HCT116 (cell line): ENCODE results near the gene LRBA. TPM values are rescaled to one million over a fixed set of nuclear protein-coding genes. Genes with fewer than 3 reads are reported as not detected.

Source experiments
- ATAC-seq: fragments of 200-7000 bp; cut with Tn5 transposase; 2 replicates; pipeline ENCODE4 v1.9.1; 2020; ENCODE audit warnings: mild to moderate bottlenecking, moderate library complexity
- BruUV-seq: library from RNA; stranded (reverse); fragments of 400-500 nt; replicated peaks from 2 replicates; lab custom pipeline; 2021; lab: Mats Ljungman, UMichigan
- CTCF ChIA-PET: fragments of 300-600 bp; sonication (Branson Sonifier 250); formaldehyde crosslinking; loops from one replicate; lab custom pipeline; 2021; ENCODE audit warnings: antibody characterized with exemption; lab: Charles Lee
- POLR2A ChIA-PET: fragments of 300-600, 350-600 bp; sonication (Branson Sonifier 250); formaldehyde crosslinking; loops from one replicate; lab custom pipeline; 2021; ENCODE audit warnings: antibody characterized with exemption; lab: Charles Lee
- RAD21 ChIA-PET, 2 experiments: fragments of 300-600 bp; sonication (Branson Sonifier 250); formaldehyde crosslinking; loops; one replicate each; lab custom pipeline; 2023; ENCODE audit warnings: low total read pairs in 2 of 2; ENCODE audit not compliant: uncharacterized antibody in 2 of 2, unreplicated experiment in 2 of 2, low non-redundant PET in 1 of 2; lab: Charles Lee
- DNase-seq: peaks from one replicate; pipeline ENCODE4 v3.0.0-alpha.2; 2010; ENCODE audit warnings: low read depth, low spot score
- H2AFZ ChIP-seq: fragments of 200-600 bp; shearing (Covaris generic), sonication (generic); 2 replicates; pipeline ENCODE4 v1.6.1; 2017; ENCODE audit warnings: low read depth, mixed run types, mixed read lengths, antibody characterized with exemption, low read length; ENCODE audit not compliant: poor library complexity, severe bottlenecking
- H3K27ac ChIP-seq: 2 replicates; pipeline ENCODE4 v1.5.1; 2012; ENCODE audit warnings: low read depth, low read length
- H3K27me3 ChIP-seq: fragments of 200-600 bp; sonication (generic); 2 replicates; pipeline ENCODE4 v1.6.1; 2016; ENCODE audit warnings: mixed run types, low read length, mixed read lengths; ENCODE audit not compliant: insufficient read depth
- H3K36me3 ChIP-seq, 2 experiments: fragments of 200-500 bp in 1 of 2; fragments of 200-600 bp in 1 of 2; sonication (Bioruptor generic) in 1 of 2; sonication (generic) in 1 of 2; 2 replicates each; pipeline versions ENCODE4 v1.5.1 to v1.6.1; 2014 to 2016; ENCODE audit warnings: low read length in 2 of 2, inconsistent platforms in 1 of 2, mixed read lengths in 1 of 2, mixed run types in 1 of 2; ENCODE audit not compliant: insufficient read depth in 2 of 2, control insufficient read depth in 1 of 2
- H3K4me1 ChIP-seq, 2 experiments: fragments of 200-600 bp in 1 of 2; sonication (generic) in 1 of 2; 2 replicates each; pipeline versions ENCODE4 v1.5.1 to v1.6.1; 2012 to 2017; ENCODE audit warnings: low read length in 2 of 2, inconsistent platforms in 1 of 2, mild to moderate bottlenecking in 1 of 2, mixed read lengths in 1 of 2, mixed run types in 1 of 2, moderate library complexity in 1 of 2; ENCODE audit not compliant: insufficient read depth in 2 of 2, control insufficient read depth in 1 of 2
- H3K4me2 ChIP-seq: fragments of 200-600 bp; sonication (generic); 2 replicates; pipeline ENCODE4 v1.6.1; 2017; ENCODE audit warnings: mixed run types, low read length, mixed read lengths
- H3K4me3 ChIP-seq, 2 experiments: fragments of 200-600 bp in 1 of 2; sonication (generic) in 1 of 2; replicated peaks in 1 of 2; 2 replicates each; pipeline ENCODE4 v1.5.1; 2011 to 2016; ENCODE audit warnings: low read length in 2 of 2, control low read depth in 1 of 2, low read depth in 1 of 2, mild to moderate bottlenecking in 1 of 2, mixed read lengths in 1 of 2, mixed run types in 1 of 2
- H3K79me2 ChIP-seq: fragments of 200-600 bp; sonication (generic); 2 replicates; pipeline ENCODE4 v1.6.1; 2017; ENCODE audit warnings: mild to moderate bottlenecking, mixed run types, low read length, moderate library complexity, mixed read lengths; ENCODE audit not compliant: insufficient read depth
- H3K9ac ChIP-seq: fragments of 200-600 bp; sonication (generic); 2 replicates; pipeline ENCODE4 v1.6.1; 2016; ENCODE audit warnings: low read length, mixed read lengths
- H3K9me2 ChIP-seq: fragments of 200-600 bp; sonication (generic), shearing (Covaris generic); 2 replicates; pipeline ENCODE4 v1.6.1; 2017; ENCODE audit warnings: mixed run types, mild to moderate bottlenecking, moderate library complexity; ENCODE audit not compliant: insufficient read depth
- H3K9me3 ChIP-seq, 2 experiments: fragments of 200-500 bp in 1 of 2; fragments of 200-600 bp in 1 of 2; sonication (Bioruptor generic) in 1 of 2; sonication (generic) in 1 of 2; 2 replicates each; pipeline ENCODE4 v1.6.1; 2014 to 2017; ENCODE audit warnings: low read length in 2 of 2, mixed read lengths in 2 of 2, inconsistent platforms in 1 of 2, low read depth in 1 of 2, mild to moderate bottlenecking in 1 of 2, mixed run types in 1 of 2, moderate library complexity in 1 of 2; ENCODE audit not compliant: control insufficient read depth in 1 of 2, insufficient read depth in 1 of 2
- H4K20me1 ChIP-seq: fragments of 200-600 bp; sonication (generic), shearing (Covaris generic); 2 replicates; pipeline ENCODE4 v1.6.1; 2017; ENCODE audit warnings: mixed run types, mild to moderate bottlenecking, moderate library complexity; ENCODE audit not compliant: insufficient read depth
- CBX3 ChIP-seq: IDR thresholded peaks from 2 replicates; pipeline ENCODE4 v1.6.1; 2012; ENCODE audit warnings: low read depth
- CEBPB ChIP-seq: IDR thresholded peaks from 2 replicates; pipeline ENCODE4 v1.6.1; 2012; ENCODE audit warnings: low read depth
- EGR1 ChIP-seq: IDR thresholded peaks from 2 replicates; pipeline ENCODE4 v1.6.1; 2012; ENCODE audit warnings: low read depth
- ELF1 ChIP-seq: IDR thresholded peaks from 2 replicates; pipeline ENCODE4 v1.6.1; 2012; ENCODE audit warnings: low read depth, borderline replicate concordance
- FOSL1 ChIP-seq: IDR thresholded peaks from 2 replicates; pipeline ENCODE4 v1.6.1; 2012; ENCODE audit warnings: low read depth
- POLR2AphosphoS5 ChIP-seq: IDR thresholded peaks from 2 replicates; pipeline ENCODE4 v1.6.1; 2011; ENCODE audit warnings: mild to moderate bottlenecking, low read depth, low read length, moderate library complexity
- SRF ChIP-seq: IDR thresholded peaks from 2 replicates; pipeline ENCODE4 v1.6.1; 2012; ENCODE audit warnings: low read depth
- TCF7L2 ChIP-seq: IDR thresholded peaks from 2 replicates; pipeline ENCODE4 v1.7.0; 2011; ENCODE audit warnings: borderline replicate concordance, inconsistent platforms; ENCODE audit not compliant: insufficient read depth, insufficient read length; ENCODE audit errors: extremely low read depth
- intact Hi-C: fragments of 100-400 bp; cut with micrococcal nuclease; formaldehyde crosslinking; loops from 2 replicates; pipeline ENCODE4 v1.10.0; 2022
- total RNA-seq: library from RNA; stranded (reverse); gene quantifications from one replicate; pipeline ENCODE4 v1.2.1, GENCODE V29; 2021; ENCODE audit not compliant: unreplicated experiment
- TF ChIP-seq, protein P1 (sequence below): IDR thresholded peaks from 2 replicates; pipeline ENCODE4 v1.6.1; 2012
- TF ChIP-seq, protein P2 (sequence below), 3 experiments: fragments of 200-600 bp in 1 of 3; sonication (generic) in 1 of 3; IDR thresholded peaks in 2 of 3; conservative IDR thresholded peaks in 1 of 3; 2 replicates each; pipeline ENCODE4 v1.5.1; 2012 to 2017; ENCODE audit warnings: low read depth in 2 of 3, low read length in 2 of 3, antibody characterized with exemption in 1 of 3, borderline replicate concordance in 1 of 3, control low read depth in 1 of 3, mild to moderate bottlenecking in 1 of 3, mixed read lengths in 1 of 3, mixed run types in 1 of 3, moderate library complexity in 1 of 3; ENCODE audit not compliant: insufficient read depth in 1 of 3

The LRBA gene
- total RNA-seq, 1 experiment from 2014 or later = 79.8 TPM

DNA sequence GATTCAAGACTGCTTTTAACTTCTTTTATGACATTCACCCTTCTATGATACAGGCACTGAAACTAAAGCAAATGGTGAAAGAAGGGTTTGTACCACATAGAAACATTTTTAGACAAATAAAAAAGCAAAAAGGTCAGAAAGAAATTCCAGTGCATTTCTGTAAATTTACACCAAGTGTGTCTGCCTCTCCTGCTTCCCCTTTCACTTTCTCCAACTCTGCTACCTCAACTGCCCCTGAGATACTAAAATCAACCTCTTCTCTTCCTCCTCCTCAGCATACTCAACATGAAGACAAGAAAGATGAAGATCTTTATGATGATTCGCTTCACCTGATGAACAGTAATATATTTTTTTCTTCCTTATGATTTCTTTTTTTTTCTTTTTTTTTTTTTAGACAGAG, 187.9 kb downstream of the LRBA start:
- RAD21 ChIA-PET = no interaction called here
- Histone ChIP-seq H3K4me3 (no peak overlapping the region), H4K20me1 (no peaks in the 10 kb centered on the region), H3K4me2 (no peak overlapping the region), H2AFZ (no peak overlapping the region), H3K27me3 (no peaks in the 10 kb centered on the region), H3K36me3 (peaks cover 8 to 16% of the 10 kb centered on the region in 2 experiments; a peak in 2 of 4 replicates), H3K27ac (no peak overlapping the region), H3K4me1 (no peaks in the 10 kb centered on the region), H3K79me2 (no peaks in the 10 kb centered on the region), H3K9me3 (no peaks in the 10 kb centered on the region), H3K9ac (no peak overlapping the region), H3K9me2 (no peaks in the 10 kb centered on the region)
- POLR2A ChIA-PET = no interaction called here
- no TSS peak for BruUV-seq
- DNase-seq = no peak
- intact Hi-C loops = no loop called here
- CTCF ChIA-PET = no interaction called here
- TF ChIP-seq, protein P1, sequence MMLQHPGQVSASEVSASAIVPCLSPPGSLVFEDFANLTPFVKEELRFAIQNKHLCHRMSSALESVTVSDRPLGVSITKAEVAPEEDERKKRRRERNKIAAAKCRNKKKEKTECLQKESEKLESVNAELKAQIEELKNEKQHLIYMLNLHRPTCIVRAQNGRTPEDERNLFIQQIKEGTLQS = no peak
- TF ChIP-seq CEBPB (no peak), TCF7L2 (no peak), SRF (no peak), ELF1 (no peak), FOSL1 (no peak), EGR1 (no peak), POLR2AphosphoS5 (no peak), CBX3 (no peak)
- TF ChIP-seq, protein P2, sequence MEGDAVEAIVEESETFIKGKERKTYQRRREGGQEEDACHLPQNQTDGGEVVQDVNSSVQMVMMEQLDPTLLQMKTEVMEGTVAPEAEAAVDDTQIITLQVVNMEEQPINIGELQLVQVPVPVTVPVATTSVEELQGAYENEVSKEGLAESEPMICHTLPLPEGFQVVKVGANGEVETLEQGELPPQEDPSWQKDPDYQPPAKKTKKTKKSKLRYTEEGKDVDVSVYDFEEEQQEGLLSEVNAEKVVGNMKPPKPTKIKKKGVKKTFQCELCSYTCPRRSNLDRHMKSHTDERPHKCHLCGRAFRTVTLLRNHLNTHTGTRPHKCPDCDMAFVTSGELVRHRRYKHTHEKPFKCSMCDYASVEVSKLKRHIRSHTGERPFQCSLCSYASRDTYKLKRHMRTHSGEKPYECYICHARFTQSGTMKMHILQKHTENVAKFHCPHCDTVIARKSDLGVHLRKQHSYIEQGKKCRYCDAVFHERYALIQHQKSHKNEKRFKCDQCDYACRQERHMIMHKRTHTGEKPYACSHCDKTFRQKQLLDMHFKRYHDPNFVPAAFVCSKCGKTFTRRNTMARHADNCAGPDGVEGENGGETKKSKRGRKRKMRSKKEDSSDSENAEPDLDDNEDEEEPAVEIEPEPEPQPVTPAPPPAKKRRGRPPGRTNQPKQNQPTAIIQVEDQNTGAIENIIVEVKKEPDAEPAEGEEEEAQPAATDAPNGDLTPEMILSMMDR (IDR thresholded peaks at IDR 0.05 in 2 of 3, conservative IDR thresholded peaks at IDR 0.05 in 1 of 3; ENCODE audit: borderline replicate concordance in 1 of 3, insufficient read depth in 1 of 3, low read depth in 2 of 3, low read length in 2 of 3) = no peak
- ATAC-seq = no peak
